ENCODE measurements around the gene MS4A4E. TPM values are rescaled to one million over a fixed set of nuclear protein-coding genes. Genes with fewer than 3 reads are reported as not detected.
A peak's percentile ranks its signal among the peaks of the same experiment; 100 is the strongest.

The MS4A4E gene
- total and polyA plus RNA-seq, 2 of the 13 experiments (the other 11 are each of a cell fraction or from before 2014, with no cell fraction given), result not detected

GRCh38 chr11:60195923-60196368, 47.0 kb downstream of the MS4A4E start:
- intact Hi-C loops (cut with micrococcal nuclease; ENCODE audit: unreplicated experiment), result no loop called here
- CTCF ChIA-PET (ENCODE audit: low intra/inter-chr PET ratio, low total read pairs), result no interaction called here
- no peaks in the 10 kb centered on the region; a peak in 1 of 5 replicates for H3K27me3 ChIP-seq (ENCODE audit: control insufficient read depth in 1 of 2, insufficient read depth in 2 of 2, low read length in 2 of 2)
- DNase-seq (ENCODE audit: low spot score) (no peak), FAIRE-seq (no peak), ATAC-seq (no peak)
- no peak overlapping the region for H2AFZ ChIP-seq (ENCODE audit: low read length)
- H3K4me1 ChIP-seq (ENCODE audit: insufficient read depth, low read length), result no peaks in the 10 kb centered on the region
- H3K4me2 ChIP-seq (ENCODE audit: low read depth, low read length), result no peak overlapping the region
- no peaks in the 10 kb centered on the region for H3K79me2 ChIP-seq (ENCODE audit: insufficient read depth, low read length)
- POLR2A ChIA-PET, result no interaction called here
- H3K27ac ChIP-seq (ENCODE audit: extremely low read length, insufficient read depth, low read length), result no peak overlapping the region
- H3K4me3 ChIP-seq (replicated peaks in 1 of 3; ENCODE audit: insufficient read depth in 1 of 3, low read depth in 2 of 3, low read length in 3 of 3), result no peak overlapping the region
- H3K36me3 ChIP-seq (replicated peaks in 1 of 2; ENCODE audit: control insufficient read depth in 1 of 2, insufficient read depth in 2 of 2, low read length in 2 of 2), result no peaks in the 10 kb centered on the region
- in situ Hi-C loops (cut with HindIII; ENCODE audit: extremely low pct_ligation_motif_present, low pct_unique_long_range_greater_than_20kb), result no loop called here
- H4K20me1 ChIP-seq (ENCODE audit: insufficient read depth, low read length), result no peaks in the 10 kb centered on the region
- WGBS (ENCODE audit: low lambda C conversion rate), result 1% methylated on average over 4 of the region's 4 CpGs
- BruUV-seq (replicated peaks), result no TSS peak
- no peak overlapping the region for H3K9ac ChIP-seq (ENCODE audit: insufficient read depth, low read depth, low read length)
- TF ChIP-seq ATRX (CRISPR knock-in tag; IDR thresholded peaks at IDR 0.05; ENCODE audit: borderline replicate concordance), result no peak
- peak in 1 of 2 experiments; percentile 44; a peak in 3 of 4 replicates for TF ChIP-seq MAFK (conservative IDR thresholded peaks at IDR 0.05 in 1 of 2, IDR thresholded peaks at IDR 0.05 in 1 of 2; ENCODE audit: low read length in 2 of 2)
- TF ChIP-seq ZNF609 (CRISPR knock-in tag; IDR thresholded peaks at IDR 0.05; ENCODE audit: borderline replicate concordance), result no peak
- TF ChIP-seq MBNL3 (CRISPR knock-in tag; conservative IDR thresholded peaks at IDR 0.05), result no peak
- no peak for TF ChIP-seq ZNF230 (CRISPR knock-in tag; IDR thresholded peaks at IDR 0.05)
- TF ChIP-seq ISX (CRISPR knock-in tag; conservative IDR thresholded peaks at IDR 0.05), result no peak
- TF ChIP-seq JDP2 (CRISPR knock-in tag; IDR thresholded peaks at IDR 0.05; ENCODE audit: borderline replicate concordance), result no peak
- TF ChIP-seq MAFF (IDR thresholded peaks at IDR 0.05; ENCODE audit: low read depth, low read length), result peak; percentile 51; the same call in 1 of the 2 replicates
- H3K9me3 ChIP-seq (ENCODE audit: low read length), result no peaks in the 10 kb centered on the region

Measured in HepG2 (cell line).